ENCODE measurements around the gene RHAG. TPM values are rescaled to one million over a fixed set of nuclear protein-coding genes. Genes with fewer than 3 reads are reported as not detected.
"Not testable (repeated sequence)": the region's sequence is repeated elsewhere in the genome, so short reads cannot be mapped to it uniquely, and the experiment has no call there.

The RHAG gene
- total RNA-seq, 1 experiment from 2014 or later: 0.57 TPM

- H3K4me2 ChIP-seq (ENCODE audit: low read length); H3K79me2 ChIP-seq (ENCODE audit: insufficient read depth, low read length); H3K4me1 ChIP-seq (ENCODE audit: control insufficient read depth in 1 of 2, insufficient read depth in 2 of 2, low read length in 2 of 2); CTCF ChIA-PET; DNase-seq (ENCODE audit: low read depth, low spot score); BruUV-seq (replicated peaks); H3K9ac ChIP-seq (ENCODE audit: low read length); H3K9me3 ChIP-seq (ENCODE audit: control insufficient read depth in 1 of 2, insufficient read depth in 1 of 2, low read depth in 1 of 2, low read length in 2 of 2); RAD21 ChIA-PET (ENCODE audit: low non-redundant PET in 1 of 2, low total read pairs in 2 of 2, uncharacterized antibody in 2 of 2, unreplicated experiment in 2 of 2); H3K4me3 ChIP-seq (replicated peaks in 1 of 2; ENCODE audit: low read depth in 1 of 2, low read length in 2 of 2); H3K36me3 ChIP-seq (ENCODE audit: control insufficient read depth in 1 of 2, insufficient read depth in 2 of 2, low read length in 2 of 2); intact Hi-C loops (cut with micrococcal nuclease); H2AFZ ChIP-seq (ENCODE audit: low read depth, low read length, poor library complexity, severe bottlenecking); H3K9me2 ChIP-seq (ENCODE audit: insufficient read depth); H3K27me3 ChIP-seq (ENCODE audit: insufficient read depth, low read length); ATAC-seq; H4K20me1 ChIP-seq (ENCODE audit: insufficient read depth); POLR2A ChIA-PET; H3K27ac ChIP-seq (ENCODE audit: low read depth, low read length): not testable (repeated sequence)
These were observed 7.1 kb downstream of the RHAG start for GRCh38 chr6:49629485-49630088.

GRCh38 chr6:49626811-49627210, 9.8 kb downstream of the RHAG start:
- CTCF ChIA-PET: no interaction called here
- Histone ChIP-seq H3K9me3 (ENCODE audit: control insufficient read depth in 1 of 2, insufficient read depth in 1 of 2, low read depth in 1 of 2, low read length in 2 of 2) (no peaks in the 10 kb centered on the region), H3K9me2 (ENCODE audit: insufficient read depth) (no peaks in the 10 kb centered on the region), H3K9ac (ENCODE audit: low read length) (no peak overlapping the region), H3K4me2 (ENCODE audit: low read length) (no peak overlapping the region), H4K20me1 (ENCODE audit: insufficient read depth) (no peaks in the 10 kb centered on the region), H3K36me3 (ENCODE audit: control insufficient read depth in 1 of 2, insufficient read depth in 2 of 2, low read length in 2 of 2) (no peaks in the 10 kb centered on the region), H3K4me1 (ENCODE audit: control insufficient read depth in 1 of 2, insufficient read depth in 2 of 2, low read length in 2 of 2) (peaks cover 6 to 8% of the 10 kb centered on the region in 2 experiments; a peak in 2 of 4 replicates), H2AFZ (ENCODE audit: low read depth, low read length, poor library complexity, severe bottlenecking) (no peak overlapping the region), H3K4me3 (replicated peaks in 1 of 2; ENCODE audit: low read depth in 1 of 2, low read length in 2 of 2) (no peak overlapping the region), H3K27me3 (ENCODE audit: insufficient read depth, low read length) (no peaks in the 10 kb centered on the region), H3K79me2 (ENCODE audit: insufficient read depth, low read length) (no peaks in the 10 kb centered on the region), H3K27ac (ENCODE audit: low read depth, low read length) (no peak overlapping the region)
- TF ChIP-seq SP1 (IDR thresholded peaks at IDR 0.05; ENCODE audit: low read depth): no peak
- TF ChIP-seq POLR2AphosphoS5 (IDR thresholded peaks at IDR 0.05; ENCODE audit: low read depth, low read length): no peak
- no peak for TF ChIP-seq MAX (IDR thresholded peaks at IDR 0.05)
- no peak for TF ChIP-seq EZH2 (IDR thresholded peaks at IDR 0.05)
- no peak for TF ChIP-seq CEBPB (IDR thresholded peaks at IDR 0.05; ENCODE audit: low read depth)
- no peak for TF ChIP-seq CBX3 (IDR thresholded peaks at IDR 0.05; ENCODE audit: low read depth)
- TF ChIP-seq EZH2phosphoT487 (IDR thresholded peaks at IDR 0.05; ENCODE audit: borderline replicate concordance): no peak
- ATAC-seq (no peak), DNase-seq (ENCODE audit: low read depth, low spot score) (no peak)
- RAD21 ChIA-PET (ENCODE audit: low non-redundant PET in 1 of 2, low total read pairs in 2 of 2, uncharacterized antibody in 2 of 2, unreplicated experiment in 2 of 2): no interaction called here
- BruUV-seq (replicated peaks): no TSS peak
- intact Hi-C loops (cut with micrococcal nuclease): no loop called here
- POLR2A ChIA-PET: no interaction called here
